KOPT-K1 (cell line): ENCODE data around the gene AP2S1.
"Not testable (repeated sequence)": the region's sequence is repeated elsewhere in the genome, so short reads cannot be mapped to it uniquely, and the experiment has no call there.

Experiments
- H3K27ac ChIP-seq: fragments of 200-600 bp; sonication (generic); 2 replicates; pipeline ENCODE4 v1.5.1; 2016; ENCODE audit warnings: antibody characterized with exemption, mild to moderate bottlenecking, low read depth, low read length; ENCODE audit not compliant: poor library complexity, severe bottlenecking
- H3K36me3 ChIP-seq: fragments of 200-600 bp; sonication (generic); 2 replicates; pipeline ENCODE4 v1.5.1; 2017; ENCODE audit warnings: antibody characterized with exemption, mild to moderate bottlenecking, low read length, moderate library complexity; ENCODE audit not compliant: insufficient read depth
- H3K9me3 ChIP-seq: fragments of 200-600 bp; sonication (generic); 2 replicates; pipeline ENCODE4 v1.5.1; 2017; ENCODE audit warnings: antibody characterized with exemption, low read length, mild to moderate bottlenecking; ENCODE audit not compliant: insufficient read depth, poor library complexity, severe bottlenecking

Gene AP2S1

DNA sequence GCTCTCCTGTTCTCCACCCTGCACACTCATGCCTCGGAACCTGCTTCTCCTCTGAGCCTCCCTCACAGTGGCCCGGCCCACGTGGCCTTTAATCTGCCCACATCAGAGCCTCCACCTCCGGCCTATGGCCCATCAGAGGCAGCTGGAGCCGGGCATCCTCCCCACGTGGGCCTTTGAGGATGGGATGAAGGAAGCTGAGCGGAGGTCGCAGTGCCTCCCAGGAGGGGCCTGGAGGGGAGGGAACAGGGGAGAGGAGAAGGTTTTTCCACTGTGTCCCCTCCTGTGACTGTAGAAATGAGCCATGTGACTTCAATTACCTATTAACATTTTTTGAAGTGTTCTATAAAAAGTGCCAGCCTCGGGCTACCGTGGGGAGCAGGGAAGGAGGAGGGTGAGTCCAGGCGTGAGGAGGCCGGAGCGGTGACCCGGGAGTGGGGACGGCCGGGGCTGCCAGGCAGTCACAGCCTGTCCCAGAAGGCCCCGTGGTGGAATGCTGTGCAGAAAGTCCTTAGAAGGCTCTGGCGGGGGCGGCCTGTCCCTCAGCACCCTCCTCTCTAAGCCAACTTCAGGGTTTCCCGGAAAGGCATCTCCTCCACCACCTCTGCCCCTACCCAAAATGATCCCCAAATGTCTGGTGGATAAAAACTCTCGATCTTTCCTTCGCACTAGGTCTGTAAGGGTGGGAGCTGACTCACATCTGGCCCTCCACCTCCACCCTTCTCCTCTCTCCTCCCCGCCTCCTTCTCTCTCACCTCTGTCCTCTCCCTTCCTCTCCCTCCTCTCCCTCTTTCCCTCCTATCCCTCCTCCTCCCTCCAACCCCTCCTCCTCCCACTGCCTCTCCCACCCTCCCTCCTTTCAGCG is 37.4 kb downstream of the AP2S1 start:
- Histone ChIP-seq H3K9me3 (no peaks in the 10 kb centered on the region), H3K36me3 (no peaks in the 10 kb centered on the region), H3K27ac (peak overlapping the region; percentile 55)

GRCh38 chr19:46809534-46810272 is 40.9 kb downstream of the AP2S1 start:
- Histone ChIP-seq H3K9me3 (no peaks in the 10 kb centered on the region), H3K27ac (no peak overlapping the region), H3K36me3 (no peaks in the 10 kb centered on the region)

DNA sequence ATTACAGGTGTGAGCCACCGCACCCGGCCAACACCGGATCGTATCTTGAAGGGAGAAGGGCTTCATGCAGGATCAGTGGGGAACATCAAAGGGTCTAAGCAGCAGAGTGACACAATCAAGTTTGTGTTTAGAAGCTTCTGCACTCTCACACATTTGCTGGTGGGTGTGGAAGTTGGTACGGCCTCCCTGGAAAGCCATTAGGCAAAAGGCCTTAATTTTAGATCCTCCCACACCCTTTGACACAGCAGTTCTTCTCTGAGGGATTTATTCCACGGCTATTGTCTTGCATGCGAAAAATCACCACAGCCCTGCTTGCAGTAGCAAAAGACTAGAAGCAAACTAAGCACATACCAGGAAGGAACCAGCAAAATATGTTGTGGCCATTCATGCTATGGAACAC is 44.0 kb downstream of the AP2S1 start:
- Histone ChIP-seq H3K9me3 (no peaks in the 10 kb centered on the region), H3K27ac (no peak overlapping the region), H3K36me3 (no peaks in the 10 kb centered on the region)

DNA sequence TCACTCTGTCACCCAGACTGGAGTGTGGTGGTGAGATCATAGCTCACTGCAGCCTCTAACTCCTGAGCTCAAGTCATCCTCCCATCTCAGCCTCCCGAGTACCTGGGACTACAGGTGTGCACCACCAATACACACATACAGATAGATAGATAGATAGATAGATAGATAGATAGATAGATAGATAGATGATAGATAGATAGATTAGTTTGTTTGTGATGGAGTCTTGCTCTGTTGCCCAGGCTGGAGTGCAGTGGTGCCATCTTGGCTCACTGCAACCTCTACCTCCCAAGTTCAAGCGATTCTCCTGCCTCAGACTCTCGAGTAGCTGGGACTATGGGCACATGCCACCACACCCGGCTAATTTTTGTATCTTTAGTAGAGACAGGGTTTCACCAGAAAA is 46.2 kb downstream of the AP2S1 start:
- not testable (repeated sequence) for H3K27ac ChIP-seq, H3K9me3 ChIP-seq, H3K36me3 ChIP-seq

DNA sequence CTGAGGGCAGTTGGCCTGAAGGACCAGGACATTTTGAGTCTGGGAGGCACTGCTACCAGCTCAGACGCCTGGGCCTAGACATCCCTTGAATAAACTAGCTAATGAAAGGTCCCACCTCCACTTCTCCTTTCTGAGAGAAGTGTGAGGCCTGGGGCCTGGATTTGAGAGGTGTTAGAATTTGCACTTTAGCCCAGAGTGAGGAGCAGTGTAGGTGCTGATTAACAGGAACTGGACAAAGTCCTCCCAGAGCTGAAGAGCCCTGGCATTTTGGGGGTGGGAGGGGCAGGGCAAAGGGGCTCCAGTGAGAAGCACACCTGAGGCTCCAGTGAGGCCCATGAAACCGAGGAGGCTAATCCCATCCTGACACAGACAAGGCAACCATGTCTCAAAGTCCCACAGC is 47.1 kb downstream of the AP2S1 start:
- no peaks in the 10 kb centered on the region for H3K9me3 ChIP-seq
- no peak overlapping the region for H3K27ac ChIP-seq
- no peaks in the 10 kb centered on the region for H3K36me3 ChIP-seq

- Histone ChIP-seq H3K9me3 (no peaks in the 10 kb centered on the region), H3K27ac (no peak overlapping the region), H3K36me3 (no peaks in the 10 kb centered on the region)
Measured at GRCh38 chr19:46802152-46802551, 48.5 kb downstream of the AP2S1 start.

GRCh38 chr19:46798713-46799112 is 51.9 kb downstream of the AP2S1 start:
- Histone ChIP-seq H3K36me3 (no peaks in the 10 kb centered on the region), H3K9me3 (no peaks in the 10 kb centered on the region), H3K27ac (no peak overlapping the region)

DNA sequence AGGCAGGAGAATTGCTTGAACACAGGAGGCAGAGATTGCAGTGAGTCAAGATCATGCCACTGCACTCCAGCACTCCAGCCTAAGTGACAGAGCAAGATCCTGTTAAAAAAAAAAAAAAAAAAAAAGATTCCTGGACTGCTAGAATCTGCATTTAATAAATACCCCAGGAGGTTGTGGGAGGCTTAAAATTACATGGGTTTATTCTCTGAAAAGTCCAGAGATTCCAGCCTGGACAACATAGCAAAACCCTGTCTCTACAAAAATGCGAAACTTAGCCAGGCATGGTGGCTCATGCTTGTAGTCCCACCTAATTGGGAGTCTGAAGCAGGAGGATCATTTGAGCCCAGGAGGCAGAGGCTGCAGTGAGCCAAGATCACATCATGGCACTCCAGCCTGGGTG is 52.8 kb downstream of the AP2S1 start:
- no peak overlapping the region for H3K27ac ChIP-seq
- H3K36me3 ChIP-seq, result no peaks in the 10 kb centered on the region
- H3K9me3 ChIP-seq, result no peaks in the 10 kb centered on the region

GRCh38 chr19:46791944-46792343 is 58.7 kb downstream of the AP2S1 start:
- H3K36me3 ChIP-seq, result no peaks in the 10 kb centered on the region
- no peaks in the 10 kb centered on the region for H3K9me3 ChIP-seq

DNA sequence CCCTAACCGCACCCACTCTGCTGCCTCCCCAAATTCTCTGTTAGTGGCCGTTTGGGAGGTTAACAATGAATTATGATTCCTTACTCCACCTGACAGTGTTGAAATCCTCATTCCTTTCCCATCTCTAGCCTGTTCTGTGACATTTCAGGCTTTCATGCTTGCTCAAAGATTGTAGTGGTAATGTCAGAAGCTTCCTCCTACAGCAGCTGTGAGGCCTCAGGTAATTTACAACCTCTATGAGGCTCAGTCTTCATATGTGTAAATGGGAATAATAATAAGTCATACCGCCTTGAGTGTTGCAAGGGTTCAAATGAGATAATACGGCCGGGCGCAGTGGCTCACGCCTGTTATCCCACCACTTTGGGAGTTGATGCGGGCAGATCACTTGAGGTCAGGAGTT is 61.3 kb downstream of the AP2S1 start:
- no peaks in the 10 kb centered on the region for H3K9me3 ChIP-seq
- H3K36me3 ChIP-seq, result peaks cover 19% of the 10 kb centered on the region
- peak overlapping the region; percentile 93 for H3K27ac ChIP-seq

More at GRCh38 chr19:46791944-46792343, 58.7 kb downstream of the AP2S1 start:
- peak overlapping the region; percentile 64 for H3K27ac ChIP-seq

GRCh38 chr19:46788968-46789338 is 61.7 kb downstream of the AP2S1 start:
- Histone ChIP-seq H3K36me3 (peaks cover 23% of the 10 kb centered on the region), H3K9me3 (no peaks in the 10 kb centered on the region), H3K27ac (peak overlapping the region; percentile 93)

DNA sequence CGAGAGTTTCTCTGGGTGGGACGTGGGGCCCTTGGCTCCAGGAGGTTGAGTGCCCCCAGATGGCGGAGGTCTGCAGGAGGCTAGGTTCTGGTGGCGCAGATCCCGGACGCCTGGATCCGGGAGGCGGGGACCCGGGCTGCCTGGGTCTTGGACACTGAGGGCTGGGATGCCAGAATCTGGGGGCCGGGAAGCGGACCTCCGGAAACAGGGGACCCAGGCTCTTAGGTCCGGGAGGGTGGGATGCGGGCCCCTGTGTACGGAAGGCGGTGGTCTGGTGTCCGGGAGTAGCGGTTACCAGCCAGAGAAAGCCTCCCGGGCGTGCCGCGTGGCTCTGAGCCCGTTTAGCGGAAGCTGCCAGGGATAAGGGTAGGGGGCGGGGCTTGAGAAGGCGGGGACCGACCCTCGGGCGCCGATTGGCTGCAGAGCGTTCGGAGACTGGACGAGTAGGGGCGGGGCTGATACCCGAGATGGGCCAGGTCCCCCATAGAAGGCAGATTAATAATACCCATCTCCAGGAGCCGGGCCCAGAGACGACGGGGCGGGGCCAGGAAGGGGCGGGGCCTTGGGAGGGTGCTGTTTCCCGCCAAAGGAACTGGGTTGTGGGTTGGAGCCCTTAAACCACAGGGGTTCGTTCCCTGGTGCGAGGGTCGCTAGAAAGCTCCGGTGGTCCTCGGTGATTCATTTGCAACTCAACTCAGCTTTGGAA is 62.2 kb downstream of the AP2S1 start, which contains the start of gene SLC1A5:
Gene SLC1A5 (minus strand): TSS at position 333 of the 706 bp plus-strand sequence. CDS start 629 bp downstream, outside the sequence.
- Histone ChIP-seq H3K9me3 (no peaks in the 10 kb centered on the region), H3K36me3 (peaks cover 28% of the 10 kb centered on the region), H3K27ac (peak within 1 kb of the TSS; percentile 93)
